Gastrocnemius medialis (tissue), 4 donors: ENCODE data around the gene ARHGAP6.

Experiments used
- POLR2A ChIP-seq, 2 donors: fragments of 450-650 bp; IDR thresholded peaks; one replicate each; pipeline ENCODE4 v1.6.1; 2017; ENCODE audit warnings: antibody characterized with exemption in 2 of 2, mild to moderate bottlenecking in 2 of 2, moderate library complexity in 2 of 2
- TF ChIP-seq, protein P1 (sequence below), 5 experiments: fragments of 450-650 bp in 3 of 5; fragments of 200-600 bp in 2 of 5; sonication (generic) in 2 of 5; IDR thresholded peaks in 4 of 5; conservative IDR thresholded peaks in 1 of 5; 1 replicate in 4 of 5; 2 replicates in 1 of 5; pipeline ENCODE4 v1.5.1; 2016 to 2019; ENCODE audit warnings: antibody characterized with exemption in 5 of 5, mild to moderate bottlenecking in 3 of 5, moderate library complexity in 3 of 5

DNA sequence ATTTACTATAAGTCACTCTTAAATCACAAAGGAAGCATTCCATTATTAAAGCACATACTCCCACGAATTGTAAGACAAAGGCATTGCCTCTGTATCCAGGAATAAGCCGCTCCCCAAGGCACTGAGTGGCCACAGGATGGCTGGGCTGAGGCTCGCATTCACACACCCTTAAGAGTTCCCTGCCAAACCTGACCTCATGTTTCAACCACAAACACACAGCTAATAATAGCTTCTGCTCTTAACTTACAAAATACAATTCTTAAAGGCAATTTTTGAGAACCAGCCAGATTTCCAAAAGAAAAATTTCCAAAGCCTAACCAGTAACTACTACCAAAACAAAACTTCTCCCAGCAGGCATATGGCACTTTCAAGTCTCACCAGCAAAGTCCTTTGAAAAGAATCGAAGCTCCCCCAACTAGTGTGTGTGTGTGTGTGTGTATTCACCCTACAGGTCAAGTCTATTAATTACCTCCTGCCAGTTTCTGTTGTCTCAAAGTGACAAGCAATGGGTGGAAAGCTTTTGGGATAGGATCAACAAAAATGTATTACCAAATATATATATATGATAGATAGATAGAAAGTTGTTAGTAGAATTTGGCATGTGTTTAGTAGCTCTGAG lies 36.0 kb downstream of the ARHGAP6 start:
- no peak for TF ChIP-seq POLR2A (IDR thresholded peaks at IDR 0.05)
- TF ChIP-seq, protein P1, sequence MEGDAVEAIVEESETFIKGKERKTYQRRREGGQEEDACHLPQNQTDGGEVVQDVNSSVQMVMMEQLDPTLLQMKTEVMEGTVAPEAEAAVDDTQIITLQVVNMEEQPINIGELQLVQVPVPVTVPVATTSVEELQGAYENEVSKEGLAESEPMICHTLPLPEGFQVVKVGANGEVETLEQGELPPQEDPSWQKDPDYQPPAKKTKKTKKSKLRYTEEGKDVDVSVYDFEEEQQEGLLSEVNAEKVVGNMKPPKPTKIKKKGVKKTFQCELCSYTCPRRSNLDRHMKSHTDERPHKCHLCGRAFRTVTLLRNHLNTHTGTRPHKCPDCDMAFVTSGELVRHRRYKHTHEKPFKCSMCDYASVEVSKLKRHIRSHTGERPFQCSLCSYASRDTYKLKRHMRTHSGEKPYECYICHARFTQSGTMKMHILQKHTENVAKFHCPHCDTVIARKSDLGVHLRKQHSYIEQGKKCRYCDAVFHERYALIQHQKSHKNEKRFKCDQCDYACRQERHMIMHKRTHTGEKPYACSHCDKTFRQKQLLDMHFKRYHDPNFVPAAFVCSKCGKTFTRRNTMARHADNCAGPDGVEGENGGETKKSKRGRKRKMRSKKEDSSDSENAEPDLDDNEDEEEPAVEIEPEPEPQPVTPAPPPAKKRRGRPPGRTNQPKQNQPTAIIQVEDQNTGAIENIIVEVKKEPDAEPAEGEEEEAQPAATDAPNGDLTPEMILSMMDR (IDR thresholded peaks at IDR 0.05 in 4 of 5, conservative IDR thresholded peaks at IDR 0.05 in 1 of 5), result peak in 1 of 5 experiments; percentile 5
